ENCODE results near the gene C1D.

GRCh38 chr2:68107475-68107874 lies 44.7 kb upstream of the C1D start:
- TF ChIP-seq, protein P1, sequence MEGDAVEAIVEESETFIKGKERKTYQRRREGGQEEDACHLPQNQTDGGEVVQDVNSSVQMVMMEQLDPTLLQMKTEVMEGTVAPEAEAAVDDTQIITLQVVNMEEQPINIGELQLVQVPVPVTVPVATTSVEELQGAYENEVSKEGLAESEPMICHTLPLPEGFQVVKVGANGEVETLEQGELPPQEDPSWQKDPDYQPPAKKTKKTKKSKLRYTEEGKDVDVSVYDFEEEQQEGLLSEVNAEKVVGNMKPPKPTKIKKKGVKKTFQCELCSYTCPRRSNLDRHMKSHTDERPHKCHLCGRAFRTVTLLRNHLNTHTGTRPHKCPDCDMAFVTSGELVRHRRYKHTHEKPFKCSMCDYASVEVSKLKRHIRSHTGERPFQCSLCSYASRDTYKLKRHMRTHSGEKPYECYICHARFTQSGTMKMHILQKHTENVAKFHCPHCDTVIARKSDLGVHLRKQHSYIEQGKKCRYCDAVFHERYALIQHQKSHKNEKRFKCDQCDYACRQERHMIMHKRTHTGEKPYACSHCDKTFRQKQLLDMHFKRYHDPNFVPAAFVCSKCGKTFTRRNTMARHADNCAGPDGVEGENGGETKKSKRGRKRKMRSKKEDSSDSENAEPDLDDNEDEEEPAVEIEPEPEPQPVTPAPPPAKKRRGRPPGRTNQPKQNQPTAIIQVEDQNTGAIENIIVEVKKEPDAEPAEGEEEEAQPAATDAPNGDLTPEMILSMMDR (conservative IDR thresholded peaks at IDR 0.05; ENCODE audit: low read length) = no peak
- no peak for TF ChIP-seq EZH2phosphoT487 (IDR thresholded peaks at IDR 0.05; ENCODE audit: borderline replicate concordance, low read depth, low read length)

All from OCI-LY7 (cell line).